Measurements from ENCODE around the gene PLA2G4C. TPM values are rescaled to one million over a fixed set of nuclear protein-coding genes. Genes with fewer than 3 reads are reported as not detected.
"Not testable (repeated sequence)": the region's sequence is repeated elsewhere in the genome, so short reads cannot be mapped to it uniquely, and the experiment has no call there.

PLA2G4C gene
- total RNA-seq, 1 donor from 2014 or later, result 32.3 TPM

DNA sequence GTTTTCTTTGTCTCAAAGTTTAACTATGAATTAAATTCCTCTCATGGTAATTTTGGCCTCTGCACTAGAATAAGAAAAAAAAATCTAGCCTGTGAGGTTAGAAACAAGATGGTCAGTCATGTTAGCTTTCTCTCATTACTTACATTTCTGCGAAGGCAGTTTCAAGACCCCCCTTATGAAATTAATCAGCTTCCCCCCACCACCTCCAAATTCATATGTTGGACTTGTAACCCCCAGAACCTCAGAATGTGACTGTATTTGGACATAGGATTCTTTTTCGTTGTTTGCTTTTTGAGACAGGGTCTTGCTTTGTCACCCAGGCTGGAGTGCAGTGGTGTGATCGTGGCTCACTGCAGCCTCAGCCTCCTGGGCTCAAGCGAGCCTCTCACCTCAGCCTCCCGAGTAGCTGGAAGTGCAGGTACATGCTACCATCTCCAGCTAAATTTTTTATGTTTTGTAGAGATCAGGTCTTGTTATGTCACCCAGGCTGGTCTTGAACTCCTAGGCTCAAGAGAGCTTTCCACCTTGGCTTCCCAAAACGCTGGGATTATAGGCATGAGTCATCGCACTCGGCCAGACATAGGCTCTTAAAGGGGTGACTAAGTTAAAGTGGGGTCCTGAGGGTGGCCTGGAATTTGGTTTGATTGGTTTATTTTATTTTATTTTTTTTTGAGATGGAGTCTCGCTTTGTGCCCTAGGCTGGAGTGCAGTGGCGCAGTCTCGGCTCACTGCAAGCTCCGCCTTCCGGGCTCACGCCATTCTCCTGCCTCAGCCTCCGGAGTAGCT lies 1.4 kb downstream of the PLA2G4C start:
- DNase-seq, result no peak

- DNase-seq, result no peak
Observed at GRCh38 chr19:48103922-48104321, 6.7 kb downstream of the PLA2G4C start.

DNA sequence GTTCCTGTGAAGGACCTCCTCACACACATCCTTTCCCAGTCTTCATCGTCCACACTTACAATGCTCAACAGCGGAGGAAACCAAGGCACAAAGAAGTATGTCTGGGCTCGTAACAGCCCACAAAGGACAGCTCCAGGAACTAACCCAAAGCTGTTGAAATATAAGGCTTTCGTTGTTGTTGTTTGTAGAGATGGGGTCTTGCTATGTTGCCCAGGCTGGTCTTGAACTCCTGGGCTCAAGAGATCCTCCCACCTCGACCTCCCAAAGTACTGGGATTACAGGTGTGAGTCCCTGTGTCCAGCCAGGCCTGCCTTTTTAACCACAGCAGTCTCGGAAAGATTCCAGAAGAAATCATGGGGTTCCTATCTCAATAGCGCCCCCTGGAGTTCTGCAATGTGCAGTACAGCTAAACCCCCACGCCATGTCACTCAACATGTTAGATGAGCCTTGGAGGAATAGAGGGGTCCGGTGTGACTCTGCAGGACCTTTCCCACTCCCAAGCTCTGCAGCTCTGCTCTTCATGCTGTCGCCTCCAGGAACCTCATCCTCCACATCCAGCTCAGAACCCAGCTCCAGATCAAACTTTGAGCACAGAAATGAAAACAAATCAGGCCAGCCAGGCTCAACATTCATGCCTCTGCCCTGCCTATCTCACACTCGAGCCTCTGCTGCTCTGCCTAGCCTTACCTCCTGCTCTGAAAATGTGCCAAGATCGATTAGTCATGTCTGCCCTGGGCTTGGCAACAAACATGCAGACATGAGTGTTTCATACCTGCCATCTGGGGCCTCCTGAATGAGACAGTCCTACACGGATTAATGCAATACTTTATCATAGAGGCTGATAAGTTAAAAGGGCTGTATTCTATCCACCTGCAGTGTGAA lies 7.5 kb downstream of the PLA2G4C start:
- DNase-seq, result no peak

- no peak for DNase-seq
Observed at GRCh38 chr19:48095612-48096175, 14.9 kb downstream of the PLA2G4C start.

DNA sequence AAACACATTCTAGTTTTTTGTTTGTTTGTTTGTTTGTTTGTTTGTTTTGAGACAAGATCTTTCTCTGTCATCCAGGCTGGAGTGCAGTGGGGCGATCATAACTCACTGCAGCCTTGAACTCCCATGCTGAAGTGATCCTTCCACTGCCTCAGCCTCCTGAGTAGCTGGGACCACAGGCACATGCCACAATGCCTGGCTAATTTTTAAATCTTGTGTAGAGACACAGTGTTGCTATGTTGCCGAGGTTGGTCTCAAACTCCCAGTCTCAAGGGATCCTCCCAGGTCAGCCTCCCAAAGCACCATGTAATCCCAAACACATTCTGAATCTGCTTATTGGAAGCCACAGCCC lies 15.8 kb downstream of the PLA2G4C start:
- DNase-seq, result no peak

GRCh38 chr19:48094129-48094854 lies 16.3 kb downstream of the PLA2G4C start:
- DNase-seq, result no peak

- DNase-seq, result not testable (repeated sequence)
Observed at GRCh38 chr19:48091111-48091718, 19.4 kb downstream of the PLA2G4C start.

DNA sequence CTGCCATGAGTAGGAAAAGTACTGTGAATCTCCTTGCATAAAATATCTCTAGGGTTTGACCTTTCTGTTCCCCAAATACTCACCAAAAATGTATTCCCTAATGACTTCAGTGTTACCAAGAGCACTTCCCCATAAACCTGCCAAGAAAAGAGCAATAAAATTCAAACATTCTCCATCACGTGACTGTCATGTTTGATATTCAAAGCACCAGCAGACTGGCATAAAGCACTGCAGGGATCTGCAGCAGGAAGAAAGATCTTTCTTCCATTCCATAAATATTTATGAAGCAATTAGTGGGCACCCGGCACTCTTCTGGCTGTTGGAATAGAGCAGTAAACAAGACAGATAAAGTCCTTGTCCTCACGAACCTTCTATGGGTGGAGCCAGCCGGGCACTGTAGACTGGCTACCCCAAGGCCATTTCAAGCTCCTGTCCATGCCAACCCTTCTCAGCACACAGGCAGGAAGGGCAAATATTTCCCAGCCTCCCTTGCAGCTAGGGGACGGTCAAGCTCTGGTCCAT lies 20.3 kb downstream of the PLA2G4C start:
- DNase-seq, result no peak

DNA sequence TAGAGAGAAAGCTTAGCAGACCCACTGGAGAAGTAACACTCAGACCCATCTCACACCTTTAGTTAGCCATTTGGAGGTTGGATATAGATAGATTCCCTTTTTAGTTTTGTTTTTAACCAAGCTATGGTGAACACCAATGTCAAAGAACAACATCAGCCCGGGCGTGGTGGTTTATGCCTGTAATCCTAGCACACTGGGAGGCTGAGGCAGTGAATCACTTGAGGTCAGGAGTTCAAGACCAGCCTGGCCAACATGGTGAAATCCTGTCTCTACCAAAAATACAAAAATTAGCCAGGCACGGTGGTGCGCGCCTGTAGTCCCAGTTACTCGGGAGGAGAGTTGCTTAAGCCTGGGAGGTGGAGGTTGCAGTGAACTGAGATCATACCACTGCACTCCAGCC lies 21.6 kb downstream of the PLA2G4C start:
- not testable (repeated sequence) for DNase-seq

DNA sequence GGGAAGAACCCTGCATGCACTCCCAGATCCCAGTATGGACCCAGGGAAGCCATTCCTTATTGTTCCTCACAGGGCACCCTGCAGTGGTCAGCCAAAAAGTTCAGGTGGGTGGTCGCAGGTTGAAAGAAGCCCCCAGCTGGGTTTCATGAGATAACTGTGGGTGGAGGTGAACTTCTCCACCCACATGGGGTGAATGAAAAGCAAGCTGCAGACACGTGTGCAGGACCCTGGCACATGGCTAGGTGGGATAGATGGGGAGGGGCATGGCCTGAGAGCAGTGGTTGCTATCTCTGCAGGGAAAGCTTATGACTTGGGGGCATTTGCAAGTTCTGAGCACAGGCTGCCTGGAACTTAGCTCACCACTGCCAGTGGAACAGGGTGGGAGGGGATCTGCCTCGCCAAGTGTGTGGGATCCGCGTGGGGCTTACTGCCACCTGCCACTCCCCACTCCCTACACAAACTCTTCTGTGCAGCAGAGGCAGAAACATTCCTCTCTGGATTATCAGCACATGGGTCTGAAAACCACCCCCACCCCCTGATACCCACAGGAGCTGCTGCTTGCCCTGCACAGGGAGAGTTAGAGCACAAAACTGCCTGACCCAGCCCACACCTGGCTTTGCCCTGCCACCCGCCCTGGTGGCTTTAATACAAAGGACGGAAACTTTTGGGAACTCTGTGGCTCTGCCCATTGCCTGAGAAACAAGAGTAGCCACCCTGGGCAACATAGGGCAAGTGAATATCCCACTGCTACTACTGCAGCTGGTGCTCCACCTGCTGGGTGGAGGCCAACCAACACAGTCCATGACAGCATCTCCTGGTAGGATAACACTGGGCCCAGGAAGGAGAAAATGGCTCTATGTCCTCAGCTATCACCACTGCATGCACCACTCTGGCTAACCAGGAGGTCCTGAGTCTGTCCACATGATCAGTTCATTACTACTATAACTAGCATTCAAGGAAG lies 24.4 kb downstream of the PLA2G4C start:
- DNase-seq, result no peak

GRCh38 chr19:48085076-48085475 lies 25.5 kb downstream of the PLA2G4C start:
- no peak for DNase-seq

GRCh38 chr19:48081106-48081505 lies 29.5 kb downstream of the PLA2G4C start:
- DNase-seq, result no peak

- not testable (repeated sequence) for DNase-seq
Observed at GRCh38 chr19:48070177-48070769, 40.3 kb downstream of the PLA2G4C start.

GRCh38 chr19:48069435-48069834 lies 41.2 kb downstream of the PLA2G4C start:
- DNase-seq, result no peak

GRCh38 chr19:48064509-48064908 lies 46.1 kb downstream of the PLA2G4C start:
- no peak for DNase-seq

GRCh38 chr19:48061401-48062344 lies 48.9 kb downstream of the PLA2G4C start:
- no peak for DNase-seq

GRCh38 chr19:48060381-48060780 lies 50.2 kb downstream of the PLA2G4C start:
- DNase-seq, result no peak

DNA sequence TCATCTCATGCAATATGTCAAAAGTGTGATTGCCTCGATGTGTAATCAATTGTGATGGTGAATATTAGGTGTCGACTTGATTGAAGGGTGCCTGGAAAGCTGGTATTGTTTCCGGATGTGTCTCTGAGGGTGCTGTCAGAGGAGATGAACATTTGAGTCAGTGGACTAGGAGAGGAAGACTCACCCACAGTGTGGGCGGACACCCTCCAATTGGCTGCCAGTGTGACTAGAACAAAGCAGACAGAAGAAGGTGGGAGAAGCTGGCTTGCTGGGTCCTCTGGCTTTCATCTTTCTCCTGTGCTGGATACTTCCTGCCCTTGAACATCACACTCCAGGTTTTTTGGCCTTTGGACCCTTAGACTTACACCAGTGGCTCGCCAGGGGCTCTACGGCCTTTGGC lies 51.3 kb downstream of the PLA2G4C start:
- DNase-seq, result no peak

GRCh38 chr19:48053856-48054255 lies 56.8 kb downstream of the PLA2G4C start:
- DNase-seq, result no peak
